HG02623 (cell line): ENCODE results near the gene TEAD3.

Source experiments
- ATAC-seq: cut with Tn5 transposase; IDR thresholded peaks from one replicate; pipeline ENCODE4 v1.9.1; 2021; ENCODE audit warnings: moderate library complexity; ENCODE audit not compliant: unreplicated experiment

The TEAD3 gene

DNA sequence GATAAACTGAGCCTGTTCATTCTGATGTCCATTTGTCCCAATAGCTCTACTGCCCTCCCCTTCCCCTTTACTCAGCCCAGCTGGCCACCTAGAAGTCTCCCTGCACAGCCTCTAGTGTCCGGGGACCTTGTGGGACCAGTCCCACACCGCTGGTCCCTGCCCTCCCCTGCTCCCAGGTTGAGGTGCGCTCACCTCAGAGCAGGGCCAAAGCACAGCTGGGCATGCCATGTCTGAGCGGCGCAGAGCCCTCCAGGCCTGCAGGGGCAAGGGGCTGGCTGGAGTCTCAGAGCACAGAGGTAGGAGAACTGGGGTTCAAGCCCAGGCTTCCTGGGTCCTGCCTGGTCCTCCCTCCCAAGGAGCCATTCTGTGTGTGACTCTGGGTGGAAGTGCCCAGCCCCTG, 69.4 kb downstream of the TEAD3 start:
- ATAC-seq = no peak

- ATAC-seq = no peak
These were observed 70.8 kb downstream of the TEAD3 start for GRCh38 chr6:35426074-35426473.

DNA sequence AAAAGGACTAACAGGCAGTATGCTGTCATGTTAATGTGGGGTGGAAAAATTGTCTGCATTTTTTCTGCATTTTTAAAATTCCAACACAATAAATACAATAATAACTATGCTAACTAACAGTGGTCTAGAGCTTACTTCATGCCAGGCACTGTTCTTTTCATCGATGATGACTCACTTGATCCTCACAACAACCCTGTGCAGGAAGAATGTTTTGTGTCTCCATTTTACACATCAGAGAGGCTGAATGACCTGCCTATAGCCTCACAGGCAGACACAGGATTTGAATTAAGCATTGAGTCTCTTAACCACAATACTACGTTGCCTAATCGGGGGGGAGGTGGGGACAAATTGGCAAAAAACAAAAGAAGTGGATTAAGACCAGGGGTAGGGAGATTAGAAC, 71.6 kb downstream of the TEAD3 start:
- no peak for ATAC-seq
